Neural progenitor cell (in vitro differentiated cells): ENCODE measurements around the gene SNX8. TPM values are rescaled to one million over a fixed set of nuclear protein-coding genes. Genes with fewer than 3 reads are reported as not detected.

Experiments
- DNase-seq: peaks from one replicate; pipeline ENCODE4 v3.0.0-alpha.2; 2016; ENCODE audit warnings: low spot score
- H2AFZ ChIP-seq: fragments of 200-600 bp; sonication (generic); replicated peaks from 2 replicates; pipeline ENCODE4 v1.6.1; 2016; ENCODE audit warnings: antibody characterized with exemption
- H3F3A ChIP-seq: fragments of 200-600 bp; sonication (generic); 2 replicates; pipeline ENCODE4 v1.6.1; 2016; ENCODE audit warnings: antibody characterized with exemption, low read depth
- H3K27ac ChIP-seq: fragments of 200-600 bp; sonication (generic); 2 replicates; pipeline ENCODE4 v1.5.1; 2016; ENCODE audit warnings: mild to moderate bottlenecking
- H3K27me3 ChIP-seq: fragments of 200-600 bp; sonication (generic); 2 replicates; pipeline ENCODE4 v1.6.1; 2016; ENCODE audit warnings: mild to moderate bottlenecking, moderate library complexity
- H3K36me3 ChIP-seq: fragments of 200-600 bp; sonication (generic); 2 replicates; pipeline ENCODE4 v1.5.1; 2016
- H3K4me1 ChIP-seq: fragments of 200-600 bp; sonication (generic); 2 replicates; pipeline ENCODE4 v1.6.1; 2016; ENCODE audit warnings: mixed run types
- H3K4me2 ChIP-seq: fragments of 200-600 bp; sonication (generic); 2 replicates; pipeline ENCODE4 v1.6.1; 2016
- H3K4me3 ChIP-seq: fragments of 200-600 bp; sonication (generic); 2 replicates; pipeline ENCODE4 v1.5.1; 2016
- H3K79me2 ChIP-seq: fragments of 200-600 bp; sonication (generic); 2 replicates; pipeline ENCODE4 v1.6.1; 2016; ENCODE audit warnings: low read depth
- H3K9ac ChIP-seq: fragments of 200-600 bp; sonication (generic); 2 replicates; pipeline ENCODE4 v1.6.1; 2016
- H3K9me3 ChIP-seq: fragments of 200-600 bp; sonication (generic); 2 replicates; pipeline ENCODE4 v1.5.1; 2016; ENCODE audit warnings: low read depth
- H4K20me1 ChIP-seq: fragments of 200-600 bp; sonication (generic); 2 replicates; pipeline ENCODE4 v1.6.1; 2016; ENCODE audit warnings: low read depth
- H3K27ac Mint-ChIP-seq: 3 replicates; pipeline ENCODE4 v1.8.0; 2021; ENCODE audit warnings: mixed read lengths
- H3K27me3 Mint-ChIP-seq: 2 replicates; pipeline ENCODE4 v1.8.0; 2022; ENCODE audit warnings: low read depth, mild to moderate bottlenecking, inconsistent platforms, moderate library complexity, mixed read lengths; ENCODE audit not compliant: insufficient read depth
- H3K36me3 Mint-ChIP-seq: 3 replicates; pipeline ENCODE4 v1.8.0; 2021; ENCODE audit warnings: mixed read lengths
- H3K4me1 Mint-ChIP-seq: 3 replicates; pipeline ENCODE4 v1.8.0; 2021; ENCODE audit warnings: mixed read lengths
- H3K4me3 Mint-ChIP-seq: 3 replicates; pipeline ENCODE4 v1.8.0; 2021; ENCODE audit warnings: mild to moderate bottlenecking, moderate library complexity, mixed read lengths
- H3K9me3 Mint-ChIP-seq: 3 replicates; pipeline ENCODE4 v1.8.0; 2020; ENCODE audit warnings: mixed read lengths
- EZH2 ChIP-seq: fragments of 200-600 bp; sonication (generic); IDR thresholded peaks from 2 replicates; pipeline ENCODE4 v1.6.1; 2017; ENCODE audit warnings: antibody characterized with exemption, mild to moderate bottlenecking, moderate library complexity
- EZH2phosphoT487 ChIP-seq: fragments of 200-600 bp; sonication (generic); IDR thresholded peaks from 2 replicates; pipeline ENCODE4 v1.6.1; 2017; ENCODE audit warnings: antibody characterized with exemption
- total RNA-seq: library from RNA; depleted of rRNA; stranded (reverse); fragments of >200 nt; gene quantifications from 2 replicates; pipeline ENCODE4 v1.2.3, GENCODE V29; 2015; ENCODE audit warnings: low replicate concordance
- TF ChIP-seq, protein P1 (sequence below): fragments of 200-600 bp; sonication (generic); IDR thresholded peaks from 2 replicates; pipeline ENCODE4 v1.5.1; 2017; ENCODE audit warnings: antibody characterized with exemption, mild to moderate bottlenecking

The SNX8 gene
- total RNA-seq, 1 donor from 2014 or later: 3.6 TPM

DNA sequence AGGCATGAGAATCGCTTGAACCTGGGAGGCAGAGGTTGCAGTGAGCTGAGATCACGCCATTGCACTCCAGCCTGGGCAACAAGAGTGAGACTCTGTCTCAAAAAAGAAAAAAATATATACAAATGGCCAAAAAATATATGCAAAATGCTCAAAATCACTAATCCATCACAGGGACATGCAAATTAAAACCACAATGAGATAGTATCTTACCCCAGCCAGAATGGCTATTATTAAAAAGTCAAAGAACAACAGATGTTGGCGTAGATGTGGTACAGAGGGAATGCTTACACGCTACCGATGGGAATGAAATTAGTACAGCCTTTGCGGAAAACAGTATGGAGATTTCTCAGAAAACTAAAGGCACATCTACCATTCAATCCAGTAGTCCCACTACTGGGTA, 17.4 kb downstream of the SNX8 start:
- Mint-ChIP-seq H3K36me3 (peaks cover 7% of the 10 kb centered on the region), H3K4me3 (no peak overlapping the region), H3K9me3 (peaks cover 16% of the 10 kb centered on the region), H3K27ac (no peak overlapping the region), H3K4me1 (peaks cover 22% of the 10 kb centered on the region), H3K27me3 (peaks cover 2% of the 10 kb centered on the region)
- no peak overlapping the region for H2AFZ ChIP-seq
- H3K4me1 ChIP-seq: peaks cover 5% of the 10 kb centered on the region
- no peaks in the 10 kb centered on the region for H4K20me1 ChIP-seq
- H3K9me3 ChIP-seq: no peaks in the 10 kb centered on the region
- H3K9ac ChIP-seq: no peak overlapping the region
- no peaks in the 10 kb centered on the region for H3K36me3 ChIP-seq
- TF ChIP-seq, protein P1, sequence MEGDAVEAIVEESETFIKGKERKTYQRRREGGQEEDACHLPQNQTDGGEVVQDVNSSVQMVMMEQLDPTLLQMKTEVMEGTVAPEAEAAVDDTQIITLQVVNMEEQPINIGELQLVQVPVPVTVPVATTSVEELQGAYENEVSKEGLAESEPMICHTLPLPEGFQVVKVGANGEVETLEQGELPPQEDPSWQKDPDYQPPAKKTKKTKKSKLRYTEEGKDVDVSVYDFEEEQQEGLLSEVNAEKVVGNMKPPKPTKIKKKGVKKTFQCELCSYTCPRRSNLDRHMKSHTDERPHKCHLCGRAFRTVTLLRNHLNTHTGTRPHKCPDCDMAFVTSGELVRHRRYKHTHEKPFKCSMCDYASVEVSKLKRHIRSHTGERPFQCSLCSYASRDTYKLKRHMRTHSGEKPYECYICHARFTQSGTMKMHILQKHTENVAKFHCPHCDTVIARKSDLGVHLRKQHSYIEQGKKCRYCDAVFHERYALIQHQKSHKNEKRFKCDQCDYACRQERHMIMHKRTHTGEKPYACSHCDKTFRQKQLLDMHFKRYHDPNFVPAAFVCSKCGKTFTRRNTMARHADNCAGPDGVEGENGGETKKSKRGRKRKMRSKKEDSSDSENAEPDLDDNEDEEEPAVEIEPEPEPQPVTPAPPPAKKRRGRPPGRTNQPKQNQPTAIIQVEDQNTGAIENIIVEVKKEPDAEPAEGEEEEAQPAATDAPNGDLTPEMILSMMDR: no peak
- H3K27me3 ChIP-seq: no peaks in the 10 kb centered on the region
- H3K79me2 ChIP-seq: peaks cover 46% of the 10 kb centered on the region
- H3K4me3 ChIP-seq: no peak overlapping the region
- no peak overlapping the region for H3K4me2 ChIP-seq
- H3F3A ChIP-seq: peaks cover 17% of the 10 kb centered on the region
- no peak overlapping the region for H3K27ac ChIP-seq
- no peak for DNase-seq

- no peak overlapping the region for H3K9ac ChIP-seq
- DNase-seq: no peak
- H2AFZ ChIP-seq: no peak overlapping the region
- H3K4me2 ChIP-seq: no peak overlapping the region
- H3K9me3 Mint-ChIP-seq: peaks cover 8% of the 10 kb centered on the region
- H3K4me1 Mint-ChIP-seq: peaks cover 16% of the 10 kb centered on the region
- H3K36me3 Mint-ChIP-seq: peaks cover 3% of the 10 kb centered on the region
- no peak overlapping the region for H3K4me3 Mint-ChIP-seq
- no peak overlapping the region for H3K4me3 ChIP-seq
- peaks cover 42% of the 10 kb centered on the region for H3K79me2 ChIP-seq
- TF ChIP-seq EZH2 (no peak), EZH2phosphoT487 (no peak)
- TF ChIP-seq, protein P1: no peak
- H3K36me3 ChIP-seq: no peaks in the 10 kb centered on the region
- H3K4me1 ChIP-seq: peaks cover 5% of the 10 kb centered on the region
- H3K27me3 Mint-ChIP-seq: no peaks in the 10 kb centered on the region
- H4K20me1 ChIP-seq: no peaks in the 10 kb centered on the region
- H3K27ac ChIP-seq: no peak overlapping the region
- no peaks in the 10 kb centered on the region for H3K9me3 ChIP-seq
- H3F3A ChIP-seq: peaks cover 14% of the 10 kb centered on the region
- no peak overlapping the region for H3K27ac Mint-ChIP-seq
- no peaks in the 10 kb centered on the region for H3K27me3 ChIP-seq
Measured at GRCh38 chr7:2295936-2296620, 18.2 kb downstream of the SNX8 start.

- TF ChIP-seq, protein P1: no peak
- TF ChIP-seq EZH2phosphoT487 (no peak), EZH2 (no peak)
- Mint-ChIP-seq H3K4me3 (no peak overlapping the region), H3K4me1 (peaks cover under 1% of the 10 kb centered on the region), H3K36me3 (no peaks in the 10 kb centered on the region), H3K27ac (no peak overlapping the region), H3K9me3 (no peaks in the 10 kb centered on the region), H3K27me3 (no peaks in the 10 kb centered on the region)
- no peaks in the 10 kb centered on the region for H3F3A ChIP-seq
- H2AFZ ChIP-seq: no peak overlapping the region
- H3K27me3 ChIP-seq: no peaks in the 10 kb centered on the region
- DNase-seq: no peak
- no peaks in the 10 kb centered on the region for H3K4me1 ChIP-seq
- H4K20me1 ChIP-seq: no peaks in the 10 kb centered on the region
- H3K36me3 ChIP-seq: no peaks in the 10 kb centered on the region
- no peak overlapping the region for H3K4me2 ChIP-seq
- H3K4me3 ChIP-seq: no peak overlapping the region
- H3K27ac ChIP-seq: no peak overlapping the region
- H3K9me3 ChIP-seq: no peaks in the 10 kb centered on the region
- H3K79me2 ChIP-seq: peaks cover 12% of the 10 kb centered on the region
- no peak overlapping the region for H3K9ac ChIP-seq
Measured at GRCh38 chr7:2290877-2291276, 23.4 kb downstream of the SNX8 start.
